DLD1 (cell line): Measurements from ENCODE around the gene INSIG2.

ENCODE experiments used
- in situ Hi-C: cut with HindIII; loops from 2 replicates; pipeline ENCODE4 v1.10.0; 2017; ENCODE audit warnings: low sequenced_read_pairs

The INSIG2 gene

GRCh38 chr2:118095610-118096009, 7.3 kb downstream of the INSIG2 start:
- in situ Hi-C loops = no loop called here

- in situ Hi-C loops = no loop called here
Measured at GRCh38 chr2:118097657-118098056, 9.4 kb downstream of the INSIG2 start.

GRCh38 chr2:118098307-118099030, 10.2 kb downstream of the INSIG2 start:
- in situ Hi-C loops = no loop called here

GRCh38 chr2:118102433-118103082, 14.3 kb downstream of the INSIG2 start:
- in situ Hi-C loops = no loop called here

GRCh38 chr2:118103951-118104940, 16.0 kb downstream of the INSIG2 start:
- in situ Hi-C loops = no loop called here

GRCh38 chr2:118105497-118105896, 17.2 kb downstream of the INSIG2 start:
- in situ Hi-C loops = no loop called here

GRCh38 chr2:118106926-118107325, 18.7 kb downstream of the INSIG2 start:
- in situ Hi-C loops = no loop called here

GRCh38 chr2:118110310-118110709, 22.0 kb downstream of the INSIG2 start:
- in situ Hi-C loops = no loop called here

GRCh38 chr2:118110991-118111390, 22.7 kb downstream of the INSIG2 start:
- in situ Hi-C loops = no loop called here

GRCh38 chr2:118112771-118113334, 24.6 kb downstream of the INSIG2 start:
- in situ Hi-C loops = no loop called here

- in situ Hi-C loops = loop anchor here (5.0 kb wide), 1 partner anchor 43 kb away; no protein-coding TSS in a partner anchor
Measured at GRCh38 chr2:118114863-118115262, 26.6 kb downstream of the INSIG2 start.

- in situ Hi-C loops = loop anchor here (5.0 kb wide), 1 partner anchor 43 kb away; no protein-coding TSS in a partner anchor
Measured at GRCh38 chr2:118115761-118116160, 27.5 kb downstream of the INSIG2 start.

GRCh38 chr2:118118479-118118878, 30.2 kb downstream of the INSIG2 start:
- in situ Hi-C loops = loop anchor here (5.0 kb wide), 1 partner anchor 46 kb away; no protein-coding TSS in a partner anchor

- in situ Hi-C loops = loop anchor here (5.0 kb wide), 1 partner anchor 47 kb away; no protein-coding TSS in a partner anchor
Measured at GRCh38 chr2:118119158-118119727, 31.0 kb downstream of the INSIG2 start.

- in situ Hi-C loops = loop anchor here (5.0 kb wide), 1 partner anchor 48 kb away; no protein-coding TSS in a partner anchor
Measured at GRCh38 chr2:118119761-118120400, 31.6 kb downstream of the INSIG2 start.

GRCh38 chr2:118120401-118120780, 32.1 kb downstream of the INSIG2 start:
- in situ Hi-C loops = no loop called here

- in situ Hi-C loops = no loop called here
Measured at GRCh38 chr2:118121101-118121500, 32.8 kb downstream of the INSIG2 start.

GRCh38 chr2:118121986-118122524, 33.8 kb downstream of the INSIG2 start:
- in situ Hi-C loops = no loop called here

GRCh38 chr2:118122594-118123281, 34.5 kb downstream of the INSIG2 start:
- in situ Hi-C loops = no loop called here
